SW 1271 (cell line): Measurements from ENCODE around the gene PPP2R5D.
A peak's percentile ranks its signal among the peaks of the same experiment; 100 is the strongest.
"Not testable (repeated sequence)": the region's sequence is repeated elsewhere in the genome, so short reads cannot be mapped to it uniquely, and the experiment has no call there.

Experiments used
- DNase-seq, 2 experiments: peaks; one replicate each; lab custom pipeline; 2025; lab: John Stamatoyannopoulos, UW

Gene PPP2R5D

GRCh38 chr6:42984001-42984923 lies at the start of gene PPP2R5D:
Gene PPP2R5D, plus strand, starts transcription at chr6:42984570. Its CDS starts 108 bp downstream, at chr6:42984678.
- DNase-seq, result peak; percentile 98 to 99

- DNase-seq, result no peak
These were observed 49.0 kb upstream of the PPP2R5D start for GRCh38 chr6:42935322-42935721.

GRCh38 chr6:42936398-42936797 lies 48.0 kb upstream of the PPP2R5D start:
- DNase-seq, result no peak

- DNase-seq, result no peak
These were observed 46.6 kb upstream of the PPP2R5D start for GRCh38 chr6:42937548-42938427.

- DNase-seq, result no peak
These were observed 46.0 kb upstream of the PPP2R5D start for GRCh38 chr6:42938428-42938796.

GRCh38 chr6:42938987-42939809 lies 45.2 kb upstream of the PPP2R5D start:
- DNase-seq, result no peak

- DNase-seq, result no peak
These were observed 44.6 kb upstream of the PPP2R5D start for GRCh38 chr6:42939810-42940167.

- DNase-seq, result no peak
These were observed 43.8 kb upstream of the PPP2R5D start for GRCh38 chr6:42940493-42941045.

- not testable (repeated sequence) for DNase-seq
These were observed 43.0 kb upstream of the PPP2R5D start for GRCh38 chr6:42941356-42941755.

- DNase-seq, result no peak
These were observed 41.9 kb upstream of the PPP2R5D start for GRCh38 chr6:42942444-42942843.

GRCh38 chr6:42947950-42948349 lies 36.4 kb upstream of the PPP2R5D start:
- DNase-seq, result no peak

- no peak for DNase-seq
These were observed 32.0 kb upstream of the PPP2R5D start for GRCh38 chr6:42952389-42952788.

- DNase-seq, result not testable (repeated sequence)
These were observed 30.0 kb upstream of the PPP2R5D start for GRCh38 chr6:42954405-42954804.

- DNase-seq, result no peak
These were observed 26.2 kb upstream of the PPP2R5D start for GRCh38 chr6:42958125-42958524.

GRCh38 chr6:42959917-42960242 lies 24.5 kb upstream of the PPP2R5D start:
- DNase-seq, result no peak

- no peak for DNase-seq
These were observed 23.9 kb upstream of the PPP2R5D start, which contains the start of gene GNMT for GRCh38 chr6:42960243-42961019. Gene GNMT, plus strand, starts transcription at chr6:42960754. Its CDS starts 14 bp downstream, at chr6:42960768.

GRCh38 chr6:42961020-42961470 lies 23.3 kb upstream of the PPP2R5D start:
- DNase-seq, result no peak

- DNase-seq, result no peak
These were observed 22.3 kb upstream of the PPP2R5D start for GRCh38 chr6:42962096-42962495.

GRCh38 chr6:42962502-42963178 lies 21.7 kb upstream of the PPP2R5D start:
- no peak for DNase-seq

- DNase-seq, result no peak
These were observed 21.1 kb upstream of the PPP2R5D start for GRCh38 chr6:42963179-42963854.
